K562 (cell line): ENCODE measurements around the gene PTGIS. TPM values are rescaled to one million over a fixed set of nuclear protein-coding genes. Genes with fewer than 3 reads are reported as not detected.

ENCODE experiments used
- ATAC-seq: fragments of 200-7000 bp; cut with Tn5 transposase; 3 replicates; pipeline ENCODE4 v1.9.1; 2020; ENCODE audit warnings: moderate library complexity
- BruUV-seq: library from RNA; stranded (reverse); fragments of 400-500 nt; replicated peaks from 2 replicates; lab custom pipeline; 2021; lab: Mats Ljungman, UMichigan
- CTCF ChIA-PET: fragments of 300-600 bp; formaldehyde crosslinking; extraction: SDS; loops from one replicate; lab custom pipeline; 2021; ENCODE audit warnings: low intra/inter-chr PET ratio; lab: Yijun Ruan, JAX
- POLR2A ChIA-PET: fragments of 300-600, 350-650 bp; sonication (Branson Sonifier 250); formaldehyde crosslinking; extraction: SDS; loops from one replicate; lab custom pipeline; 2021; ENCODE audit warnings: antibody characterized with exemption, inconsistent platforms; lab: Yijun Ruan, JAX
- DNase-seq, 4 experiments: peaks; one replicate each; pipeline versions ENCODE4 v3.0.0 to v3.0.0-alpha.2; 2011 to 2018; ENCODE audit warnings: low spot score in 3 of 4, mixed read lengths in 3 of 4; ENCODE audit errors: extremely low read depth in 1 of 4
- FAIRE-seq: peaks from 2 replicates; lab custom pipeline; 2011; peaks lifted over from hg19 to GRCh38; lab: Jason Lieb, UNC
- H2AFZ ChIP-seq: 2 replicates; pipeline ENCODE4 v1.6.0; 2011; ENCODE audit warnings: low read depth, low read length, control low read depth, inconsistent platforms
- H3K27ac ChIP-seq: fragments of 200-600 bp; 3 replicates; pipeline ENCODE4 v1.8.0; 2011; ENCODE audit warnings: low read depth, mild to moderate bottlenecking, control low read depth, inconsistent platforms, low read length, moderate library complexity, mixed read lengths; ENCODE audit errors: extremely low read depth
- H3K27me3 ChIP-seq, 2 experiments: fragments of 300-600 bp in 1 of 2; 2 replicates in 1 of 2; 3 replicates in 1 of 2; pipeline versions ENCODE4 v1.6.0 to v1.8.0; 2011; ENCODE audit warnings: inconsistent platforms in 2 of 2, low read length in 2 of 2, mild to moderate bottlenecking in 1 of 2, mixed read lengths in 1 of 2, moderate library complexity in 1 of 2; ENCODE audit not compliant: control insufficient read depth in 2 of 2, insufficient read depth in 2 of 2
- H3K36me3 ChIP-seq: fragments of 300-600 bp; 3 replicates; pipeline ENCODE4 v1.8.0; 2011; ENCODE audit warnings: mild to moderate bottlenecking, low read length, inconsistent platforms; ENCODE audit not compliant: control insufficient read depth, insufficient read depth
- H3K4me1 ChIP-seq, 2 experiments: fragments of 200-600 bp in 1 of 2; replicated peaks in 1 of 2; 2 replicates in 1 of 2; 3 replicates in 1 of 2; pipeline versions ENCODE4 v1.5.1 to v1.8.0; 2011; ENCODE audit warnings: inconsistent platforms in 2 of 2, low read length in 2 of 2, mild to moderate bottlenecking in 1 of 2, mixed read lengths in 1 of 2, moderate library complexity in 1 of 2; ENCODE audit not compliant: control insufficient read depth in 2 of 2, insufficient read depth in 2 of 2
- H3K4me2 ChIP-seq: 2 replicates; pipeline ENCODE4 v1.6.1; 2011; ENCODE audit warnings: low read length, control low read depth, inconsistent platforms, mixed read lengths; ENCODE audit not compliant: insufficient read depth
- H3K4me3 ChIP-seq: fragments of 200-600 bp; sonication (generic), shearing (Covaris generic); 2 replicates; pipeline ENCODE4 v1.5.1; 2016; ENCODE audit warnings: control low read depth, inconsistent platforms
- H3K79me2 ChIP-seq: fragments of 200-600 bp; 3 replicates; pipeline ENCODE4 v1.8.0; 2011; ENCODE audit warnings: low read length, inconsistent platforms; ENCODE audit not compliant: control insufficient read depth, insufficient read depth
- H3K9ac ChIP-seq, 2 experiments: 2 replicates each; pipeline versions ENCODE4 v1.6.0 to v1.6.1; 2011; ENCODE audit warnings: low read depth in 2 of 2, low read length in 2 of 2, control low read depth in 1 of 2, inconsistent platforms in 1 of 2, mild to moderate bottlenecking in 1 of 2, mixed read lengths in 1 of 2; ENCODE audit not compliant: insufficient read depth in 1 of 2
- H3K9me1 ChIP-seq: one replicate; pipeline ENCODE4 v1.6.0; 2011; ENCODE audit warnings: inconsistent platforms, mild to moderate bottlenecking, low read length, moderate library complexity; ENCODE audit not compliant: control insufficient read depth, insufficient read depth
- H3K9me3 ChIP-seq: replicated peaks from 2 replicates; pipeline ENCODE4 v1.5.1; 2011; ENCODE audit warnings: low read depth, low read length, inconsistent platforms; ENCODE audit not compliant: control insufficient read depth, insufficient read depth
- H4K20me1 ChIP-seq: replicated peaks from 2 replicates; pipeline ENCODE4 v1.6.1; 2011; ENCODE audit warnings: low read length, inconsistent platforms, mixed read lengths; ENCODE audit not compliant: control insufficient read depth, insufficient read depth
- CBX1 ChIP-seq: sonication (generic); IDR thresholded peaks from 2 replicates; pipeline ENCODE4 v1.6.1; 2016; ENCODE audit warnings: antibody characterized with exemption, low read depth, mild to moderate bottlenecking
- CBX3 ChIP-seq, 2 experiments: IDR thresholded peaks; 1 replicate in 1 of 2; 2 replicates in 1 of 2; pipeline ENCODE4 v1.6.1; 2012; ENCODE audit warnings: inconsistent platforms in 2 of 2, low read length in 2 of 2, borderline replicate concordance in 1 of 2, control low read depth in 1 of 2
- CBX5 ChIP-seq: IDR thresholded peaks from 2 replicates; pipeline ENCODE4 v1.6.1; 2014; ENCODE audit warnings: low read depth, borderline replicate concordance
- IRF1 ChIP-seq: sonication (generic); formaldehyde crosslinking; IDR thresholded peaks from 2 replicates; pipeline ENCODE4 v1.8.0; 2022; ENCODE audit warnings: missing genetic modification reagents, mild to moderate bottlenecking, borderline replicate concordance
- KDM1A ChIP-seq, 2 experiments: fragments of 450-650 bp; IDR thresholded peaks; 2 replicates each; pipeline ENCODE4 v1.6.1; 2016; ENCODE audit warnings: mild to moderate bottlenecking in 2 of 2
- PHTF2 ChIP-seq: fragments of 250-450 bp; sonication (Bioruptor Pico); IDR thresholded peaks from 2 replicates; pipeline ENCODE4 v1.5.0; 2021; ENCODE audit warnings: mild to moderate bottlenecking
- SMC3 ChIP-seq: conservative IDR thresholded peaks from 2 replicates; pipeline ENCODE4 v1.6.1; 2011; ENCODE audit warnings: low read depth, low read length, improper control_type of control experiment; ENCODE audit not compliant: insufficient read depth
- TFAM ChIP-seq: fragments of 250-450 bp; sonication (Bioruptor Pico); conservative IDR thresholded peaks from 2 replicates; pipeline ENCODE4 v1.5.0; 2021; ENCODE audit warnings: mild to moderate bottlenecking, moderate library complexity
- ZBTB26 ChIP-seq: fragments of 450-650 bp; formaldehyde crosslinking; IDR thresholded peaks from 2 replicates; pipeline ENCODE4 v1.4.0; 2022; ENCODE audit warnings: missing genetic modification characterization
- WGBS: fragments of 100-300 bp; shearing (Covaris generic); methylation state at CpG from one replicate; pipeline ENCODE4 v1.1.6; 2016; ENCODE audit warnings: low coverage, mixed read lengths; ENCODE audit not compliant: insufficient coverage; ENCODE audit errors: missing lambda C conversion rate; 5-methylcytosine and 5-hydroxymethylcytosine counted together
- in situ Hi-C: fragments of 300-500 bp; cut with MboI; formaldehyde crosslinking; loops from 4 replicates; pipeline ENCODE4 v1.15.0; 2018; ENCODE audit warnings: inconsistent platforms, mixed read lengths
- intact Hi-C: fragments of 100-400 bp; cut with micrococcal nuclease; formaldehyde crosslinking; loops from 2 replicates; pipeline ENCODE4 v1.14.2; 2022
- polyA plus RNA-seq, 8 experiments: library from polyadenylated mRNA; depleted of rRNA in 4 of 8; stranded (reverse) in 5 of 8; unstranded in 3 of 8; fragments of >200 nt; fragmentation: Nextera tagmentation in 2 of 8; fragmentation: Illumina TruSeq in 1 of 8; extraction: Ambion mirVana in 2 of 8; extraction: Trizol in 1 of 8; gene quantifications; 2 replicates each; pipeline versions ENCODE4 v1.2.1 to v1.2.3, GENCODE V29; 2011 to 2014; ENCODE audit warnings: inconsistent platforms in 1 of 8, missing spikeins in 1 of 8
- total RNA-seq, 7 experiments: library from RNA; depleted of rRNA in 6 of 7; stranded (reverse); fragments of >200 nt in 6 of 7; fragmentation: Illumina TruSeq in 2 of 7; extraction: Trizol in 2 of 7; gene quantifications; 2 replicates each; pipeline versions ENCODE4 v1.2.1 to v1.2.3, GENCODE V29; 2011 to 2021; ENCODE audit warnings: low replicate concordance in 1 of 7
- TF ChIP-seq, protein P1 (sequence below): fragments of 450-650 bp; IDR thresholded peaks from 2 replicates; pipeline ENCODE4 v1.6.1; 2018; ENCODE audit warnings: mild to moderate bottlenecking, low read depth; ENCODE audit not compliant: partially characterized antibody
- TF ChIP-seq, protein P2 (sequence below), 2 experiments: fragments of 150-350 bp in 1 of 2; IDR thresholded peaks; 2 replicates each; pipeline ENCODE4 v1.6.1; 2012 to 2016; ENCODE audit warnings: low read depth in 2 of 2, low read length in 2 of 2, mild to moderate bottlenecking in 1 of 2, moderate library complexity in 1 of 2

Gene PTGIS
- total and polyA plus RNA-seq, 9 of the 15 experiments (the other 6 are each of a cell fraction or from before 2014, with no cell fraction given) = not detected

DNA sequence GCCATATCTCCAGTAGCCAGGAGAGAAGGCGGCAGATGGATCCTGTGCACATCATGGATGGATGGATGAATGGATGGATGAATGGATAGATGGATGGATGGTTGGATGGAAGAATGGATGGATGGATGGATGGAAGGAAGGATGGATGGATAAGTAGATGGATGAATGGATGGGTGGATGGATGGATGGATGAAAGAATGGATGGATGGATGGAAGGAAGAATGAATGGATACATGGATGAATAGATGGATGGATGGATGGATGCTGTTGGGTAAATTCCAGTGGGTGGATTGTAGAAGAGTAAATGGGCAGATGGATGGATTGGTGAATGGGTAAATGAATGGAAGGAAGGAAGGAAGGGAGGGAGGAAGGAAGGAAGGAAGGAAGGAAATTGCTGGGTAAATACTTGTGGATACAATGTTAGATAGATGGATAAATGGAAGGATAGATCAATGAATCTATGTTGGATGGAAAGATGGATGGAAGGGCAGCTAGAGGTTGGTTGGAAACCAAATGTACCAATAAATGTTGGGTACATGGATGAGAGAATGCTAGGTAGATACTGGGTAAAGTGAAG lies 19.5 kb downstream of the PTGIS start (continued):
- no peak for TF ChIP-seq ZBTB26
- TF ChIP-seq TFAM (CRISPR knock-in tag) = no peak
- no peak for TF ChIP-seq PHTF2 (CRISPR knock-in tag)
- no peak for TF ChIP-seq IRF1 (CRISPR knock-in tag)
- TF ChIP-seq KDM1A (IDR thresholded peaks at IDR 0.05) = no peak
- TF ChIP-seq, all 486 proteins: peak for 0

DNA sequence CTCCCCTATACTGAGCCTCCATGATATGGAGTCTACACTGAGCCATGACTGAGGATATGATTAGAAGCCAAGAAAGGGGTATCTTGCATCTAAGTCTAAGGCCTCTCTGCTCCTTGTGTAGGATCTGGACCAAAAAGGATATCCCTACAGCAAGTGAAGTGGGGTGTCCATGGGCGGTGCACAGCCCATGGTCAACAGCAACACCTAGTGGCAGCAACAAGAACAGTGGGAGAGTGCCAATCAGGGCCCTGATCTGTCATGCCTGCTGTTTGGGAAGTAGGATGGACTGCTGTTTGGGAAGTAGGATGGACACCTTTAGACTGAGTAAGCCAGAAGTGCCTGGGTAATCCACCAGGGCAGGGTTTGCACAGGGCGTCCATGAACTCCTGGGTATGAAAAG lies 22.4 kb downstream of the PTGIS start:
- H3K9me3 ChIP-seq = peaks cover 5% of the 10 kb centered on the region; the same call in 1 of the 2 replicates
- ATAC-seq = peak; percentile 60
- no peak overlapping the region for H3K27ac ChIP-seq
- 0% methylated on average over 2 of the region's 2 CpGs for WGBS
- H3K4me1 ChIP-seq = no peaks in the 10 kb centered on the region
- H4K20me1 ChIP-seq = no peaks in the 10 kb centered on the region
- FAIRE-seq = no peak
- H3K27me3 ChIP-seq = peaks cover 3 to 10% of the 10 kb centered on the region in 2 experiments; a peak in 3 of 5 replicates
- no TSS peak for BruUV-seq
- H2AFZ ChIP-seq = no peak overlapping the region
- peak; percentile 25 to 43 (median 40) for DNase-seq
- CTCF ChIA-PET = interaction anchor here (0.6 to 1.0 kb wide), 2 partner anchors 17 to 64 kb away, joined by 3 to 4 read pairs; no protein-coding TSS in a partner anchor
- POLR2A ChIA-PET = interaction anchor here (0.8 kb wide), 1 partner anchor 499 kb away, joined by 3 read pairs; no protein-coding TSS in a partner anchor
- H3K79me2 ChIP-seq = no peaks in the 10 kb centered on the region
- no peak overlapping the region for H3K4me2 ChIP-seq
- no peak overlapping the region for H3K9ac ChIP-seq
- intact Hi-C loops = no loop called here
- in situ Hi-C loops = loop anchor here (10.0 kb wide), 1 partner anchor 59 kb away; no protein-coding TSS in a partner anchor
- no peak overlapping the region for H3K4me3 ChIP-seq
- no peaks in the 10 kb centered on the region for H3K9me1 ChIP-seq
- no peaks in the 10 kb centered on the region for H3K36me3 ChIP-seq
- TF ChIP-seq CBX3 (IDR thresholded peaks at IDR 0.05; ENCODE audit: borderline replicate concordance in 1 of 2, low read length in 2 of 2) (peak in 1 of 2 experiments; percentile 97; a peak in 2 of 3 replicates), SMC3 (0 out of 2 replicates have a peak, but pooled peaks have one; percentile 11), CBX5 (peak; percentile 90), CBX1 (0 out of 2 replicates have a peak, but pooled peaks have one; percentile 32)
- TF ChIP-seq, protein P1, sequence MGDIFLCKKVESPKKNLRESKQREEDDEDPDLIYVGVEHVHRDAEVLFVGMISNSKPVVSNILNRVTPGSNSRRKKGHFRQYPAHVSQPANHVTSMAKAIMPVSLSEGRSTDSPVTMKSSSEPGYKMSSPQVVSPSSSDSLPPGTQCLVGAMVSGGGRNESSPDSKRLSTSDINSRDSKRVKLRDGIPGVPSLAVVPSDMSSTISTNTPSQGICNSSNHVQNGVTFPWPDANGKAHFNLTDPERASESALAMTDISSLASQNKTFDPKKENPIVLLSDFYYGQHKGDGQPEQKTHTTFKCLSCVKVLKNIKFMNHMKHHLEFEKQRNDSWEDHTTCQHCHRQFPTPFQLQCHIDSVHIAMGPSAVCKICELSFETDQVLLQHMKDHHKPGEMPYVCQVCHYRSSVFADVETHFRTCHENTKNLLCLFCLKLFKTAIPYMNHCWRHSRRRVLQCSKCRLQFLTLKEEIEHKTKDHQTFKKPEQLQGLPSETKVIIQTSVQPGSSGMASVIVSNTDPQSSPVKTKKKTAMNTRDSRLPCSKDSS = peak; percentile 34
- TF ChIP-seq, protein P2, sequence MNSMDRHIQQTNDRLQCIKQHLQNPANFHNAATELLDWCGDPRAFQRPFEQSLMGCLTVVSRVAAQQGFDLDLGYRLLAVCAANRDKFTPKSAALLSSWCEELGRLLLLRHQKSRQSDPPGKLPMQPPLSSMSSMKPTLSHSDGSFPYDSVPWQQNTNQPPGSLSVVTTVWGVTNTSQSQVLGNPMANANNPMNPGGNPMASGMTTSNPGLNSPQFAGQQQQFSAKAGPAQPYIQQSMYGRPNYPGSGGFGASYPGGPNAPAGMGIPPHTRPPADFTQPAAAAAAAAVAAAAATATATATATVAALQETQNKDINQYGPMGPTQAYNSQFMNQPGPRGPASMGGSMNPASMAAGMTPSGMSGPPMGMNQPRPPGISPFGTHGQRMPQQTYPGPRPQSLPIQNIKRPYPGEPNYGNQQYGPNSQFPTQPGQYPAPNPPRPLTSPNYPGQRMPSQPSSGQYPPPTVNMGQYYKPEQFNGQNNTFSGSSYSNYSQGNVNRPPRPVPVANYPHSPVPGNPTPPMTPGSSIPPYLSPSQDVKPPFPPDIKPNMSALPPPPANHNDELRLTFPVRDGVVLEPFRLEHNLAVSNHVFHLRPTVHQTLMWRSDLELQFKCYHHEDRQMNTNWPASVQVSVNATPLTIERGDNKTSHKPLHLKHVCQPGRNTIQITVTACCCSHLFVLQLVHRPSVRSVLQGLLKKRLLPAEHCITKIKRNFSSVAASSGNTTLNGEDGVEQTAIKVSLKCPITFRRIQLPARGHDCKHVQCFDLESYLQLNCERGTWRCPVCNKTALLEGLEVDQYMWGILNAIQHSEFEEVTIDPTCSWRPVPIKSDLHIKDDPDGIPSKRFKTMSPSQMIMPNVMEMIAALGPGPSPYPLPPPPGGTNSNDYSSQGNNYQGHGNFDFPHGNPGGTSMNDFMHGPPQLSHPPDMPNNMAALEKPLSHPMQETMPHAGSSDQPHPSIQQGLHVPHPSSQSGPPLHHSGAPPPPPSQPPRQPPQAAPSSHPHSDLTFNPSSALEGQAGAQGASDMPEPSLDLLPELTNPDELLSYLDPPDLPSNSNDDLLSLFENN (IDR thresholded peaks at IDR 0.05; ENCODE audit: low read depth in 2 of 2, low read length in 2 of 2) = no peak
